HG02623 (cell line): ENCODE measurements around the gene CCDC190.
"Not testable (repeated sequence)": the region's sequence is repeated elsewhere in the genome, so short reads cannot be mapped to it uniquely, and the experiment has no call there.

ENCODE experiments used
- ATAC-seq: cut with Tn5 transposase; IDR thresholded peaks from one replicate; pipeline ENCODE4 v1.9.1; 2021; ENCODE audit warnings: moderate library complexity; ENCODE audit not compliant: unreplicated experiment

The CCDC190 gene

GRCh38 chr1:162838863-162839262 is 22.1 kb downstream of the CCDC190 start:
- no peak for ATAC-seq

- peak; percentile 85 for ATAC-seq
Measured at GRCh38 chr1:162835157-162835899, 25.6 kb downstream of the CCDC190 start.

- ATAC-seq = no peak
Measured at GRCh38 chr1:162832470-162832869, 28.5 kb downstream of the CCDC190 start.

GRCh38 chr1:162829268-162829667 is 31.7 kb downstream of the CCDC190 start:
- no peak for ATAC-seq

GRCh38 chr1:162823771-162824525 is 37.0 kb downstream of the CCDC190 start:
- ATAC-seq = no peak

GRCh38 chr1:162823231-162823630 is 37.7 kb downstream of the CCDC190 start:
- no peak for ATAC-seq

GRCh38 chr1:162822391-162823200 is 38.4 kb downstream of the CCDC190 start:
- ATAC-seq = no peak

- not testable (repeated sequence) for ATAC-seq
Measured at GRCh38 chr1:162818666-162819065, 42.3 kb downstream of the CCDC190 start.

GRCh38 chr1:162818136-162818535 is 42.8 kb downstream of the CCDC190 start:
- ATAC-seq = not testable (repeated sequence)

GRCh38 chr1:162812357-162812756 is 48.6 kb downstream of the CCDC190 start:
- not testable (repeated sequence) for ATAC-seq

- not testable (repeated sequence) for ATAC-seq
Measured at GRCh38 chr1:162807503-162807902, 53.5 kb downstream of the CCDC190 start.
